ENCODE measurements around the gene ITPK1. TPM values are rescaled to one million over a fixed set of nuclear protein-coding genes. Genes with fewer than 3 reads are reported as not detected.

The ITPK1 gene
- total RNA-seq, 1 experiment from 2014 or later: 10.2 TPM

DNA sequence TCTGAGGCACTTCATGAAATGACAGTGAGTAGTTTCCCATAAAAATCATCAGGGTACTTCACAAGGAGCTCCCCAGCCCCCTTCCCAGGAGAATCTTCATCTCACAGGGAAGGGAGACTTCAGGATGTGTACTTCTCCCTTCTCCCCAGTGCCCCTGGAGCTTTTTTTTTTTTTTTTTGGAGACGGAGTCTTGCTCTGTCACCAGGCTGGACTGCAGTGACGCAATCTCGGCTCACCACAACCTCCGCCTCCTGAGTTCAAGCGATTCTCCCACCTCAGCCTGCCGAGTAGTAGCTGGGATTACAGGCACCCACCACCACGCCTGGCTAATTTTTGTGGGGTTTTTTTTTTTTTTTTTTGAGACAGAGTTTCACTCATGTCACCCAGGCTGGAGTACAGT is 10.4 kb downstream of the ITPK1 start:
- DNase-seq (ENCODE audit: low read depth): peak; percentile 77

DNA sequence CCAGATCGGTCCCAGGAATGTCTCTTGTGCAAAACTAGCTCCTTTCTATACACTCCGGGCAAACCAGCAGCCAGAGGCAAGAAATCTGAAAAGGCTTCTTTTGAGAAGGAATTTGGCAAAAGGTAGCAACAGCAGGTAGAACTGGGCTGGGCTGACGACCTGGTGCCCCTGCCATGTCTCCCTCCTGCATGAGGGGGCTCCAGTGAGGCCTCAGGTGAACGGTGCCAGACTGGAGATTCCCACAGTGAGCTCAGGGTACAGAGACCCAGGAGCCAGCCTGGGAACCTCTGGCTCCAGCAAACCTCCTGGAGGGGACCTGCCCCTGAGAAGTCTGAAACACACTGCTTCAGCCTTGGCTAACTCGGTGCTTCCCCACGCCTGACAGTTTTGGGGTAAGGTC is 10.8 kb downstream of the ITPK1 start:
- no peak for DNase-seq (ENCODE audit: low read depth)

DNA sequence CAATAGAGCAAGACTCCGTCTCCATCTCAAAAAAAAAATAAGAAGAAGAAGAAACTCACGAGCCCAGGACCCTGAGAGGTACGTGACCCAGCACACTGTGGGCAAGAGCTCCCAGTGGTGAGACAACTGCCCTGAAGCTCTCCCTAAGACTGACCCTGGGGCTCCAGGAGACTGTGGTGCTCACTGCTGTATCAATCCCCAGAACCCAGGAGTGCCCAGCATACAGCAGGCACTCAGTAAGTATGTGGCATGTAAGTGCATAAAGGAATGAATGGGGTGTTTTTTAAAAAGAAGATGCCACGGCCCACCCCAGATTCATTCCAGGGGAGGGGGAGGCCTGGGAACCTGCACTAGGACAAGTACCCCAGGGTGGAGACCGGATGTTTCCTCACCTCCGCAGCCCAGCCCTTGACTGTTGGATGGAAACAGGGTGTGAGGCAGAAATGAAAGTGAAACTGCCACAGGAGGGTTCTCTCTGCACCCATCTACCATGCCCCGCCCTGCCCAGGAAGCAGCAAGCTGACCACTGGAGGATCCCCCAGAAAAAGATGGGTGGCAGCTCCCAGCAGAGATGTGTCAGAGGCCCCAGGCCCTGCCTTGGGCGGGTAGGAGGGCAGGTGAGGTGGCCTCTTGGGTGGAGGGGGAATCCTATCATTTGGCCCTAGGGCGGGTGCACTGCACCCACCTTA is 12.2 kb downstream of the ITPK1 start:
- DNase-seq (ENCODE audit: low read depth): peak; percentile 48

DNA sequence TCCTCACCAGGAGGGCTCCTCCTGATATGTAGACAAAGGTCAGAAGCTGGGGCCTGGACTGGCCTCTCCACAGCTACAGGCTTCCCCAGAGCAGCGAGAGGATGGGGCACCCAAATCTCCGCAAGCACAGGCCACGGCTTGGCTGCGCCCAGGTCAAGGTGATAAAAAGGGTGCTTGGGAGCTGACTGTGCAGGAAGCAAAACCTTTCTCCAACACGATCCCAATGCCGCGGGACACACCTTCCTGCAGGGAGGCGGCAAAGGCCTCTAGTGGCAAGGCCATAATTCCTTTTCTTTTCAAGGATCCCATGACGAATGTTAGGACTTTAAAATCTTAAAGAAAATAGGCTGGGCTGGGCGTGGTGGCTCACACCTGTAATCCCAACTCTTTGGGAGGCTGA is 13.6 kb downstream of the ITPK1 start:
- no peak for DNase-seq (ENCODE audit: low read depth)

DNA sequence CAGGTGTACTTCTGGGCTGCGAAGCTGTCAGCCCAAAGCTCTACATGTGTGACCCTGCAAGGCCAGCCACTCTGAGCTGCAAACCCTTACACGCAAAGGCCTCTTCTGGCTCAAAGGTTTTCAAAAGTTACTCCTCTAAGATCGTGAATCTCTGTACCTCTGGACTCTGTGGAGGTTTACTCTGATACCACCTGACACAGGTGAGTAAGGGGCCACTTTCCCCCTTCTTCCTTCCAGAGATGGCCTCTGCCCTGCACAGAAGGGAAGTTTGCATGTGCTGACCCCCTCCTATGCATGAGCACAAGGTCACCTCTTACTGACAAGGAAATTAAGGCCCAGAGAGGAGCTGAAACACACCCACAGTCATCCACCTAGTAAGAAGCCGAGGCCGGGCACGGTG is 14.5 kb downstream of the ITPK1 start:
- DNase-seq (ENCODE audit: low read depth): no peak

DNA sequence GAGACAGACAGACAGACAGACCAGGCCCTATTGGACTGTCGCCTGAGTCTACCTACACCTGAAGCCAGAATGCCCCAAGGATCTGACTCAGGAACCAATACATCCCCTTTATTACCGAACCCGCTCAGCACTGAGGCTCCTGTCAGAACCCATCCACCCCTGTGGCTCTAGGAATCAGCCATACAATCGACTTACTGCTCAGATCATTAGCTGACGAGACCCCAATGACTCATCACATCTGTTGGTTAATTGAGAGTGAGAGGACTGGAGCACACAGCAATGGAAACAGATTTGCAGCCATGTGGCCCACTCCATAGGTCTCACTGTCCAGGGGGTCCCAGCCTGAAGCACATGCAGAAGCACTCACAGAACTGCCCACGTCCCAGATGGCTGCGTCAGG is 15.2 kb downstream of the ITPK1 start:
- DNase-seq (ENCODE audit: low read depth): no peak

DNA sequence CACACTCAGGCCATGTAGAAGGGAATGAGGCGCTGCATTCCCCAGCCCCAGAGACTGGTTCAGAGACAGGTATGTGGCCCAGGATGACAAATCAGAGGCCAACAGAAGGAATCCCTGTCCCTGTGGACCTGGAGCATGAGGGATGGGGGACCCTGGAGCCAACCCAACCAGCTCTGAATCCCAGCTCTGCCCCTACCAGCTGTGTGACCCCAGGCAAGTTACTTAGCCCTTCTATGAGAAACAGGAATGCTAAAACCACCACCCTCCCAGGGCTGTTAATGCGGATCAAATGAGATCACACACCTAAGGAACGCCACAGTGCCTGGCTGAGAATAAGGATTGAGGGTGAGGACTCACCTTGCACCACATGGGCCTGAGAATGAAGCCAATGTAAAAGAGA is 15.6 kb downstream of the ITPK1 start:
- no peak for DNase-seq (ENCODE audit: low read depth)

DNA sequence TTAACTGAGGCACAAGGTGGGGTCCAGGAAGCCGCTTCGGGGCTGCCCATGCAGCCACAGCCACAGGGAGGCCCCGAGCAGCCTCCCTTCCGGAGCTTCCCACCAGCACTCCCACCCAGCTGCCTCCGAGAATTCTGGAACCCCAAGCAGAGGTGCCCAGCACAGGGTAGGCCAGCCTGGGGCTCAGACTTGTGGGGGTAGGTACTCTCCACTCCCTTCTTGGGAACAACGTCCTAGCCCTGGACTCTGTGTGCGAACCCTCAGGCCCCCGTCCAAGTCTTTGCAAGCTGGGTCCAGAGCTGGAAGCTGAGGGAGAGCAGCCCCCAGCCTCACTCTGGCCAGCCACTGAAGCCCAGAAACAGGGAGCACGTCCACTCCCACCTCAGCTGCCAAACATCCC is 16.1 kb downstream of the ITPK1 start:
- DNase-seq (ENCODE audit: low read depth): no peak

DNA sequence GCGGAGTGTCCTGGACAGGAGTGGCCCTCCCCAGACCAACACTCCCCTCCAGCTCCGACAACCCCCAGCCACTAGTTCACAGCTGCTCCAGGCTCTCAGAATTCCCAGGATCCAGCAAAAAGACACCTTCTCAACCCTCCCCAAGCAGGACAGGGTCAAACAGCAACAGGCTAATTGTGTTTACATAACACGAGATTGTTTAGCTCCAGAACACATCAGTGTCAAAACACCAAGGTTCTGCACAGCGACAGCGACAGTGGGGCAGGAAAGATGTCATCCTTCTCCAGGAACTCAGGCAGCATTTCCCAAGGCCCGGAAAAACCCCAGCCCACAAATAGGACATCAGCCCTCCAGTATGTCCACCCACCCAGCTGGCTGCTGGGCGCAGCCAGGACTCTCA is 16.5 kb downstream of the ITPK1 start:
- no peak for DNase-seq (ENCODE audit: low read depth)

DNA sequence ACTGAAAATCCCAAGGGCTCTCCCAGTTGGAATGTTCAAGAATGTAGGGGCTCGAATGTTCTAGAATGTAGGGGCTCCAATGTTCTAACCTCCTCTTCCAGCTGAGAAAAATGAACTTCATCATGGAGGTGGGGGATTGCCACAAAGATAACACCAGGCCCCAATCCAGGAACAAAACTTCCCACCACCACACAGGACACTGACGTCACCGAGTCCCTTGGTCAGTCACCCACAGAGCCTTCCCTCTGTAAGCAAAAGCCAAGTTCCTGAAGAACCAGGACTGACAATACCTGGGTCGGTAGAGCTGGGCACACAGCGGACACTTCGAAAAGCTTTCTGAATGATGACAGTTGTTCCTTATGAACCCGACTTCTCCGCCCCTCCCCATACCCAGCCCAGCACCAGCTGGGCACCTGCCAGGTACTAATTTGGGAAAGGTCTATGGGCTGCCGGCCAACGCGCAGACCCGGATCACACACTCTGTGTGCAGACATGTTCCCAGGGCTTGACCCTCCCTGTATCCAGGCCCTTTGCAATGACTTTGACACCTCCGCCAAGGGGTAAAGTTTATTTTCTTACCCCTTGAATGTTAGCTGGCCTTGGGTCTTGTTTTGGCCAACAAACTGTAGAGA is 18.9 kb downstream of the ITPK1 start:
- DNase-seq (ENCODE audit: low read depth): no peak

DNA sequence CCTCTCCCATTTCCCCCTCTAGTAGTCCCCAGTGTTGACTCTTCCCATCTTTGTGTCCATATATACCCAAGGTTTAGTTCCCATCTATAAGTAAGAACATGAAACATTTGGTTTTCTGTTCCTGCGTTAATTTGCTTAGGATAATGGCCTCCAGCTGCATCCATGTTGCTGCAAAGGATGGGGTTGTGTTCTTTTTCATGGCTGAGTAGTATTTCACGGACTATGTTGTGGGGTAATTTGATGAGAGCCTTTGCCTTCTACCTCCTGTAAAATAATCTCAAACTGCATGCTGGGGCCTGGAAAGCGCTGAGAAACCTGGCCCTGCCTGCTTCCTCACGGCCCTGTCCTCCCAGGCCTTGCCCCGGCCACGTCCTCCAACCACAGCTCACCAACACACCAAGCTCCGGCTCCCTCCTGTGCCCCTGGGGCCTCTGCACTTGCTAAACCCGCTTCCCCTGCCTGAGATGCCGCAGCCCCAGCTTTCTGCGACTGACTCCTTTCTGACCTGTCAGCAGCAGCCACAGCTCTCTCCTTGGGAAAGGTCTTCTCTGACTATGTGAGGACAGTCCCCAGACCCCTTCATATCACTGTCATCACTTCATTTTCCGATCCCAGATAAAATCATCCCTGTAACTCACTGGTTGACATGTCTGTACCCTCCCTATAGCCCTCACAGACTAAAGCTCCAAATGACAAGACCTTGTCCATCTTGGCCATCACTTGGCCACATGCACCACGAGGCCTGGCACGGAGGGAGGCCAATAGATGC is 19.8 kb downstream of the ITPK1 start:
- no peak for DNase-seq (ENCODE audit: low read depth)

DNA sequence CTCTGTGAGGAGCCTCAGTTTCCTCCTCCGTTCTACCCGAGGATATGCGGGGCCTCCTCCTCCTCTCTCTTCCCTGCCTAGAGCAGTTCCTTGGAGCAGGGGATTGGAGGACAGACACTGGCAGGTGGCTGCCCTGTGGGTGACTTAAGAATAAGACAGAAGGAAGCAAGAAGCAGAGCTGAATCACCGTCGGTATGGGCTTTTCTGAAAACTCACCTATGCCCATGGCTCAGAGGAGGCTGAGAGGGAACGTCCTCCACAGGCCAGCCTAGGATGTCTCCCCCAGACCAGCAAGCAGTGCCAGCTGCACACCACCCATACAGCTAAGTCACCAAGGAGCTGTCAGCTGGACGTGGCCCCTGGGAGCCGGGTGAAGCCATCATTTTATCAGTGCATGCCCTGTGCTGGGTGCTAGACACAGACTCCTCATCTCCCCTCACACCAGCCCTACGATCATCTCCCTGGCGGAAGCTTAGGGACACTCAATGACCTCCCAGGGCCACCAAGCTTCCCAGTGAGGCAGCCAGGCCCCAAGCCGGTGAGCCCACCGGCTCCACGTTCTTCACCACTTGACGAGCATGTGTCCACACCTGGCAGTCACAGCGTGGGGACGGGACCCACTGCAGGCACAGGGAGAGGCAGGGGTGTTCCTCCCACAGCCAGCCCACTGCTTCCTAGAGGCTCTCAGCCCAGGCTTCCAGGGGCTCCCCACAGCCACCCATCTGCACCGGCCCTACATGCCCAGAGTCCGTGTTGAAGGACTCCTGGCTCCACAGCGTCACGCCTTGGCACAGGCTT is 21.4 kb downstream of the ITPK1 start:
- no peak for DNase-seq (ENCODE audit: low read depth)

DNA sequence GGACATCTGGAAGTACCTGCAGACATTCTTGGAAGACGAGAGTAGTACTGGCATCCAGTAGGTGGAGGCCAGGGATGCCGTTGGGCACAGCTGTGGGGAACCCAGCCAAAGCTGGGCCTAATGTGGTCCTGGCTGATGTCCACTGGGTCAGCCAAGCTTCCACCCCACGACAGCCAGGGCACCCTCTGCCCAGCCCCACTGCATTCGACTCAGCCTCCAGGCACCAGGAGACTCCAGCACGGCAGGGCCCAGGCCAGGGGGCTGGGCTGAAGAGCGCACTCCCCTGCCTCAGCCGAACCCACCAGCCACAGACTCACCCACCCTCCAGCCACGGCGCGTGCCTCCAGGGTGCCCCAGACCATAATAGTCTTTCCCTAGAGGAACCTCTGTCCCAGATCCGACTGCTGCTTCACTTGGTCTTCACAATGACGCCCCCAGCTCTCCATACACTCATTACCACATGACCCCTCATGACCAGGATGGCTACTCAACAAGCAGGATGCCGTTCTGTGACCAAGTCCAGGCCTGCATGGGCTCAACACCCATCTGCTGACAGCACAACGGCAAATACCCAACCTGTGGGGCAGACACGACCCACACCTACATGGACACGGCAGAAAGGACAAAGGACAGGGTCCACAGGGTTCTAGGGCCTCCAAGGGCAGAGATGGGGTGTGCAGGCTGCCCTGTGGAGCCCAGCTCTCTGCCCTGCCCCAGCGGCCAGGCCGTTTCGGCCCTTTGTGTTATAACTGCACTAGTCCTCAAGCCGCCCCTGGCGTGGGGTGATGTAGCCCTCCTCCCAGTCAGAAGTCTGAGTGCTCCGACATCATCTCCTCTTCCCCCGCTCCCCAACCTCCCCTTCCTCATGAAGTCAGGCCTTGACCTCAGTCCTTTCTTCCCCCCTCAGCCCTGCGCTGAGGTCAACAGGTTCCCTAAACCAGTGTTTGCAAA is 22.8 kb downstream of the ITPK1 start:
- no peak for DNase-seq (ENCODE audit: low read depth)

DNA sequence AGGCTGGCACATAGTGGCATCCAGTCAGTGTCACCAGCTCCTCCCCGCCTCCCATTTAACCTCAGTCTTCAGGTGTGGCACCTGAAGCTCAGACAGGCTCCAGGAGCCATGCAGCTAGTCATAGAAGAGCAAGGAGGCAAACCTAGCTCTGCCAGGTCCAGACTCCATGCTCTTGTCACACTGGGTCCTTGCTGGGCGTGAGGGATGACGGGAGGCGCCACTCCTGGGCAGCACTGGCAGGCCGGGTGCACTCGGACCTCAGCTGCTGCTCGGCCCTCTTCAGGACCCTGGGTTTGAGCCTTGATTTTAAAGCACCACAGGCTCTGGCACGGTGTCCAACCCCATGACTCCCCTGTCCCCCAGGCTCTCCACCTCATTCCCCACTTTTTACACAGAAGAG is 24.1 kb downstream of the ITPK1 start:
- DNase-seq (ENCODE audit: low read depth): no peak

DNA sequence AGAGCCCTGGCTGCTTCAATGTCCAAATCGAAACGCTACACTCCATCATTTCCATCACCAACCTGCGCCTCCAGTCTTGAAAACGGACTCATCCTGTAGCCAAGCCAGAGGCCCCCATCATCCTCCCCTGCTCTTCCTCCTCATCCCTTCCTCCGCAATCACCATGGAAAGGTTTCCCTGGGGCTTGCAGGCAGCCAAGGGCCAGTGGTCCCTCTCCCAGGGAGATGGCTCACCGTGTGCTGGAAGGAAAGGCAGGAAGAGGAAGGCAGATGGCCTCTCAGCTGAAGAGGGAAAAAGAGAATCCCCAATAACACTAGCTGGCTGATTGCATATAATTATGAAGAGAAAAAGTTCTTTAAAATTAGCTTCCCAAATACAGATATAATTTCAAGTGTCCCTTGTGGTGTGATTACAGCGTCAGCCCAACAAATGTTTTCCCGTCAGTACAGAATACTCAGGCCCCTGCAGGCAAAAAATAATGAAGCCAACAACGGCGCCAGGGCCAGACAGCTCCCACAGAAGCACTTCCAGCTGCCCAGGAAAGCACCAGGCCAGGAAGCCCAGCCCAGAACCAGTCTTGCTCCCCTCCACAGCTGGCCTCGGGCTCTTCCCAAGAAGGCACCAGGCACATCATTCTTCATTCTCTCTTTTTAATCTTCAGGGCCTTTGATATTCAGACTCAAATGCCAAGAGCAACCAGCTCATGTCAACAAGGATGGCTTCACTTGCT is 24.7 kb downstream of the ITPK1 start:
- DNase-seq (ENCODE audit: low read depth): no peak

DNA sequence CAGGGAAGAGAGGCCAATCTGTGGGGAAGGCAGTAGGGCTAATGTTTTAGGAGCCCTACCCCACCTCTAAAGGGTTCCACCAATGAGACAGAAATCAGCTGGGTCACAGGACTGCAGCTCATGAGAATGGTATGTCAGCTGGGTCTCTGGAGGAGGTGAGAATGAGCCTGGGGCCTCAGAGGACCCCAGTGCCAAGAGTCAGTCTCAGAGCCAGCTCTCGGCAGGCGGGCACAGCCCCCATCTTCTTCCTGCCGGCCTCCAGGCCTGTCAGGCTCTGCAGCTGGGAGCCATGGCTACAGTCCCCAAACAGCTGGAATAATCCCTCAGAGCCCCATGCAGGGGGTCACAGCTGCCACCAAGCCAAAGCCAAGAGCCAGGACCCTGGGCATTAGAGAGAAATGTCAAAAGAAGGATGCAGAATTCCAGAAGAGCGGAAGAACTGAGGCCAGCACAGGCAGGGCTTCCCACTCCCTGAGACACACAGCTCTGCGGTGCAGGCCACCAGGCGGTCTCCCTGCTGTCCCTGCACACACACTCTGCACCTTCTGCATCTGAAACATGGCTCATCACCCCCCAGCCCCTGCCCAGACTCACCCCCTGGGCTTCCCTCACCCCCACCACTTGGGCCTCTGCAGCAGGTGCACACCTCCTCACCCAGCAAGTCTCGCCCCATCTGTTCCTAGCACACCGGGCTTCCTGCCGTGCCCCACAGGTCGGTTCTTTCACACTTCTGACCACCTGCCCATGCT is 26.0 kb downstream of the ITPK1 start:
- DNase-seq (ENCODE audit: low read depth): no peak

DNA sequence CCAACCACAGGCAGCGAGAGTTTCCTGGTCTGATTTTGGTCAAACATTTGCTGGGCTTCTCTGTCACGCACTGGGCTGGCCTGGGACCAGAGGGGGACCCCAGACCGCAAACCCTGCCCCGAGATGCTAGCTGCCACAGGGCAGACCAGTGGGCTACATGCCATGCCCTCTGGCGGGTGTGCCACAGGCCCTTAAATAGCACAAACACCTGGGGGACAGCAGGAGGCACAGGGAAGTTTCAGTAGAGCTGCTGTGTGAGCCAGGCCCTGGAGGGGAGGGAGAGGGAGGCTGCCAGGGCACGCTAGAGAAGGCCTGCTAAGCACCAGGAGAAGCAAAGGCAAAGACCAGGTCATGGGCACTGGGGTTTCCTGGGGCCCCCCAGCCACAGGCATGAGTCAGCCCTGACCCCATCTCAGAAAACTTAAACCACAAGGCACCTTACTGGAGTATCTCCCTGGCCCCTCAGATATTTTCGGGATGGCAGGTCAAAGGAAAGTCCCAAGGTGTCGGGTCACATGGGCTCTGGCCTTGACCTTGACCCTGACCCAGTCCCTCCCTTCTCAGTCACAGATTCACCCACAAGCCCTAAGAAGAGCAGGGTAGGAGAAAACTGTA is 29.2 kb downstream of the ITPK1 start:
- peak; percentile 59 for DNase-seq (ENCODE audit: low read depth)

DNA sequence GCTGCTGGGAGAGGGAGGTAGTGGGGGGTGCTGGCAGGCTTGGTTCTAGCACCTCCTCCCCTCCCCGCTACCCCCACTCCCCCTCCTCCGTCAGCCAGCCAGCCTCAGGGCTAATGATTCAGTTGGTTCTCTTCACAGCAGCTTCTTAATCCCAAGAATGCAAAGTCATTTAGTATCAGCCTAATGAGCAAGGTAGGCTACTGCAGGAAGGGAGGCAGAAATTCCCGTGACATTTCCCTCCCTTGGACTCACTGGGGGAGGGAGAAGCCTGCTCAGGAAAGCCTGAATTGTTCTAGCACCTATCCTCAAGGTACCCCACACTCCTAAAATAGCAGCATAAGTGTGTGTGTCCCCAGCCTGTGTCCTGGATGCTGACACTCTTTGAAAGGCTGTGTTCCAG is 29.8 kb downstream of the ITPK1 start:
- DNase-seq (ENCODE audit: low read depth): peak; percentile 69

Measured in M059J (cell line).